ENCODE measurements around the gene ALDH1B1.
"Not testable (repeated sequence)": the region's sequence is repeated elsewhere in the genome, so short reads cannot be mapped to it uniquely, and the experiment has no call there.

The ALDH1B1 gene

GRCh38 chr9:38395653-38396370 lies 3.3 kb downstream of the ALDH1B1 start:
- H3K4me1 ChIP-seq (ENCODE audit: control insufficient read depth in 1 of 2, insufficient read depth in 2 of 2, low read length in 2 of 2), result peaks cover 22 to 27% of the 10 kb centered on the region in 2 donors
- H3K27me3 ChIP-seq (ENCODE audit: control insufficient read depth in 1 of 2, insufficient read depth in 2 of 2, low read length in 2 of 2), result no peaks in the 10 kb centered on the region
- H3K27ac ChIP-seq (ENCODE audit: low read depth, low read length), result no peak overlapping the region
- no peak overlapping the region for H3K4me3 ChIP-seq (ENCODE audit: low read depth in 1 of 2, low read length in 2 of 2)
- no peak overlapping the region for H3K9ac ChIP-seq (ENCODE audit: low read depth in 1 of 2, low read length in 2 of 2)
- peaks cover 12 to 24% of the 10 kb centered on the region in 2 donors for H3K36me3 ChIP-seq (ENCODE audit: control insufficient read depth in 1 of 2, insufficient read depth in 2 of 2, low read length in 2 of 2)
- H3K9me3 ChIP-seq (ENCODE audit: control insufficient read depth in 1 of 2, low read length in 2 of 2), result no peaks in the 10 kb centered on the region

- Histone ChIP-seq H3K4me1 (ENCODE audit: control insufficient read depth in 1 of 2, insufficient read depth in 2 of 2, low read length in 2 of 2) (peaks cover 17 to 22% of the 10 kb centered on the region in 2 donors), H3K36me3 (ENCODE audit: control insufficient read depth in 1 of 2, insufficient read depth in 2 of 2, low read length in 2 of 2) (peaks cover 12 to 24% of the 10 kb centered on the region in 2 donors), H3K9ac (ENCODE audit: low read depth in 1 of 2, low read length in 2 of 2) (no peak overlapping the region), H3K4me3 (ENCODE audit: low read depth in 1 of 2, low read length in 2 of 2) (no peak overlapping the region), H3K27me3 (ENCODE audit: control insufficient read depth in 1 of 2, insufficient read depth in 2 of 2, low read length in 2 of 2) (no peaks in the 10 kb centered on the region), H3K27ac (ENCODE audit: low read depth, low read length) (no peak overlapping the region), H3K9me3 (ENCODE audit: control insufficient read depth in 1 of 2, low read length in 2 of 2) (no peaks in the 10 kb centered on the region)
These were observed 3.8 kb downstream of the ALDH1B1 start for GRCh38 chr9:38396371-38396671.

- H3K9ac ChIP-seq (ENCODE audit: low read depth in 1 of 2, low read length in 2 of 2); H3K4me1 ChIP-seq (ENCODE audit: control insufficient read depth in 1 of 2, insufficient read depth in 2 of 2, low read length in 2 of 2); H3K9me3 ChIP-seq (ENCODE audit: control insufficient read depth in 1 of 2, low read length in 2 of 2); H3K27me3 ChIP-seq (ENCODE audit: control insufficient read depth in 1 of 2, insufficient read depth in 2 of 2, low read length in 2 of 2); H3K27ac ChIP-seq (ENCODE audit: low read depth, low read length); H3K4me3 ChIP-seq (ENCODE audit: low read depth in 1 of 2, low read length in 2 of 2): not testable (repeated sequence)
- H3K36me3 ChIP-seq (ENCODE audit: control insufficient read depth in 1 of 2, insufficient read depth in 2 of 2, low read length in 2 of 2), result peaks cover 12 to 24% of the 10 kb centered on the region in 2 donors
These were observed 6.7 kb downstream of the ALDH1B1 start for GRCh38 chr9:38399191-38399590.

- Histone ChIP-seq H3K27me3 (ENCODE audit: control insufficient read depth in 1 of 2, insufficient read depth in 2 of 2, low read length in 2 of 2) (no peaks in the 10 kb centered on the region), H3K9me3 (ENCODE audit: control insufficient read depth in 1 of 2, low read length in 2 of 2) (no peaks in the 10 kb centered on the region), H3K9ac (ENCODE audit: low read depth in 1 of 2, low read length in 2 of 2) (no peak overlapping the region), H3K36me3 (ENCODE audit: control insufficient read depth in 1 of 2, insufficient read depth in 2 of 2, low read length in 2 of 2) (peaks cover 3 to 10% of the 10 kb centered on the region in 2 donors), H3K4me1 (ENCODE audit: control insufficient read depth in 1 of 2, insufficient read depth in 2 of 2, low read length in 2 of 2) (peaks cover 5% of the 10 kb centered on the region in 2 donors), H3K4me3 (ENCODE audit: low read depth in 1 of 2, low read length in 2 of 2) (no peak overlapping the region), H3K27ac (ENCODE audit: low read depth, low read length) (no peak overlapping the region)
These were observed 9.5 kb downstream of the ALDH1B1 start for GRCh38 chr9:38401994-38402393.

GRCh38 chr9:38404314-38404713 lies 11.8 kb downstream of the ALDH1B1 start:
- Histone ChIP-seq H3K4me1 (ENCODE audit: control insufficient read depth in 1 of 2, insufficient read depth in 2 of 2, low read length in 2 of 2) (peaks cover 5% of the 10 kb centered on the region in 2 donors), H3K36me3 (ENCODE audit: control insufficient read depth in 1 of 2, insufficient read depth in 2 of 2, low read length in 2 of 2) (no peaks in the 10 kb centered on the region), H3K27ac (ENCODE audit: low read depth, low read length) (no peak overlapping the region), H3K9ac (ENCODE audit: low read depth in 1 of 2, low read length in 2 of 2) (no peak overlapping the region), H3K9me3 (ENCODE audit: control insufficient read depth in 1 of 2, low read length in 2 of 2) (no peaks in the 10 kb centered on the region), H3K27me3 (ENCODE audit: control insufficient read depth in 1 of 2, insufficient read depth in 2 of 2, low read length in 2 of 2) (no peaks in the 10 kb centered on the region), H3K4me3 (ENCODE audit: low read depth in 1 of 2, low read length in 2 of 2) (no peak overlapping the region)

- Histone ChIP-seq H3K27ac (ENCODE audit: low read depth, low read length) (no peak overlapping the region), H3K4me3 (ENCODE audit: low read depth in 1 of 2, low read length in 2 of 2) (no peak overlapping the region), H3K27me3 (ENCODE audit: control insufficient read depth in 1 of 2, insufficient read depth in 2 of 2, low read length in 2 of 2) (no peaks in the 10 kb centered on the region), H3K9me3 (ENCODE audit: control insufficient read depth in 1 of 2, low read length in 2 of 2) (no peaks in the 10 kb centered on the region), H3K36me3 (ENCODE audit: control insufficient read depth in 1 of 2, insufficient read depth in 2 of 2, low read length in 2 of 2) (no peaks in the 10 kb centered on the region), H3K9ac (ENCODE audit: low read depth in 1 of 2, low read length in 2 of 2) (no peak overlapping the region), H3K4me1 (ENCODE audit: control insufficient read depth in 1 of 2, insufficient read depth in 2 of 2, low read length in 2 of 2) (no peaks in the 10 kb centered on the region)
These were observed 13.3 kb downstream of the ALDH1B1 start for GRCh38 chr9:38405785-38406184.

- no peaks in the 10 kb centered on the region for H3K27me3 ChIP-seq (ENCODE audit: control insufficient read depth in 1 of 2, insufficient read depth in 2 of 2, low read length in 2 of 2)
- H3K4me3 ChIP-seq (ENCODE audit: low read depth in 1 of 2, low read length in 2 of 2), result no peak overlapping the region
- H3K36me3 ChIP-seq (ENCODE audit: control insufficient read depth in 1 of 2, insufficient read depth in 2 of 2, low read length in 2 of 2), result no peaks in the 10 kb centered on the region
- H3K9me3 ChIP-seq (ENCODE audit: control insufficient read depth in 1 of 2, low read length in 2 of 2), result no peaks in the 10 kb centered on the region
- no peak overlapping the region for H3K27ac ChIP-seq (ENCODE audit: low read depth, low read length)
- H3K9ac ChIP-seq (ENCODE audit: low read depth in 1 of 2, low read length in 2 of 2), result no peak overlapping the region
- no peaks in the 10 kb centered on the region for H3K4me1 ChIP-seq (ENCODE audit: control insufficient read depth in 1 of 2, insufficient read depth in 2 of 2, low read length in 2 of 2)
These were observed 14.1 kb downstream of the ALDH1B1 start for GRCh38 chr9:38406476-38407186.

GRCh38 chr9:38408719-38409118 lies 16.2 kb downstream of the ALDH1B1 start:
- Histone ChIP-seq H3K4me3 (ENCODE audit: low read depth in 1 of 2, low read length in 2 of 2) (no peak overlapping the region), H3K9me3 (ENCODE audit: control insufficient read depth in 1 of 2, low read length in 2 of 2) (no peaks in the 10 kb centered on the region), H3K36me3 (ENCODE audit: control insufficient read depth in 1 of 2, insufficient read depth in 2 of 2, low read length in 2 of 2) (no peaks in the 10 kb centered on the region), H3K27me3 (ENCODE audit: control insufficient read depth in 1 of 2, insufficient read depth in 2 of 2, low read length in 2 of 2) (no peaks in the 10 kb centered on the region), H3K4me1 (ENCODE audit: control insufficient read depth in 1 of 2, insufficient read depth in 2 of 2, low read length in 2 of 2) (no peaks in the 10 kb centered on the region), H3K27ac (ENCODE audit: low read depth, low read length) (no peak overlapping the region), H3K9ac (ENCODE audit: low read depth in 1 of 2, low read length in 2 of 2) (no peak overlapping the region)

- H3K4me3 ChIP-seq (ENCODE audit: low read depth in 1 of 2, low read length in 2 of 2), result no peak overlapping the region
- H3K27ac ChIP-seq (ENCODE audit: low read depth, low read length), result no peak overlapping the region
- H3K9ac ChIP-seq (ENCODE audit: low read depth in 1 of 2, low read length in 2 of 2), result no peak overlapping the region
- H3K36me3 ChIP-seq (ENCODE audit: control insufficient read depth in 1 of 2, insufficient read depth in 2 of 2, low read length in 2 of 2), result no peaks in the 10 kb centered on the region
- no peaks in the 10 kb centered on the region for H3K27me3 ChIP-seq (ENCODE audit: control insufficient read depth in 1 of 2, insufficient read depth in 2 of 2, low read length in 2 of 2)
- no peaks in the 10 kb centered on the region for H3K9me3 ChIP-seq (ENCODE audit: control insufficient read depth in 1 of 2, low read length in 2 of 2)
- no peaks in the 10 kb centered on the region for H3K4me1 ChIP-seq (ENCODE audit: control insufficient read depth in 1 of 2, insufficient read depth in 2 of 2, low read length in 2 of 2)
These were observed 20.2 kb downstream of the ALDH1B1 start for GRCh38 chr9:38412751-38413150.

GRCh38 chr9:38413283-38413682 lies 20.8 kb downstream of the ALDH1B1 start:
- H3K9ac ChIP-seq (ENCODE audit: low read depth in 1 of 2, low read length in 2 of 2), result no peak overlapping the region
- H3K27ac ChIP-seq (ENCODE audit: low read depth, low read length), result no peak overlapping the region
- H3K4me1 ChIP-seq (ENCODE audit: control insufficient read depth in 1 of 2, insufficient read depth in 2 of 2, low read length in 2 of 2), result no peaks in the 10 kb centered on the region
- no peaks in the 10 kb centered on the region for H3K9me3 ChIP-seq (ENCODE audit: control insufficient read depth in 1 of 2, low read length in 2 of 2)
- no peaks in the 10 kb centered on the region for H3K36me3 ChIP-seq (ENCODE audit: control insufficient read depth in 1 of 2, insufficient read depth in 2 of 2, low read length in 2 of 2)
- H3K4me3 ChIP-seq (ENCODE audit: low read depth in 1 of 2, low read length in 2 of 2), result no peak overlapping the region
- H3K27me3 ChIP-seq (ENCODE audit: control insufficient read depth in 1 of 2, insufficient read depth in 2 of 2, low read length in 2 of 2), result peaks cover 0 to under 1% of the 10 kb centered on the region in 2 donors

Measured in duodenal mucosa (tissue), 2 donors.